ENCODE results near the gene NUP160. TPM values are rescaled to one million over a fixed set of nuclear protein-coding genes. Genes with fewer than 3 reads are reported as not detected.

NUP160 gene
- total and polyA plus RNA-seq, 10 of the 15 experiments (the other 5 are each of a cell fraction or from before 2014, with no cell fraction given), result 24.0 to 87.6 (median 54.6) TPM

GRCh38 chr11:47778878-47779483 is 69.2 kb downstream of the NUP160 start:
- in situ Hi-C loops (cut with MboI) (no loop called here), intact Hi-C loops (cut with micrococcal nuclease; ENCODE audit: unreplicated experiment) (no loop called here)
- 96% methylated on average over 7 of the region's 7 CpGs for WGBS (ENCODE audit: insufficient coverage, insufficient replicate concordance, low lambda C conversion rate, missing lambda C conversion rate)
- TF ChIP-seq POLR2A (IDR thresholded peaks at IDR 0.05; ENCODE audit: low read depth, low read length) (no peak), YBX1 (IDR thresholded peaks at IDR 0.05) (no peak), CHD1 (IDR thresholded peaks at IDR 0.05; ENCODE audit: low read depth, low read length) (no peak), E2F8 (IDR thresholded peaks at IDR 0.05; ENCODE audit: low read depth, partially characterized antibody) (no peak), SREBF1 (IDR thresholded peaks at IDR 0.05; ENCODE audit: low read length) (no peak), TAF1 (IDR thresholded peaks at IDR 0.05; ENCODE audit: borderline replicate concordance, low read depth, low read length) (no peak), IKZF1 (conservative IDR thresholded peaks at IDR 0.05) (no peak), MTA3 (IDR thresholded peaks at IDR 0.05; ENCODE audit: borderline replicate concordance, low read length) (no peak), STAT1 (conservative IDR thresholded peaks at IDR 0.05) (no peak), RUNX3 (IDR thresholded peaks at IDR 0.05; ENCODE audit: low read length) (no peak), ATF7 (IDR thresholded peaks at IDR 0.05; ENCODE audit: low read depth) (no peak), NRF1 (conservative IDR thresholded peaks at IDR 0.05; ENCODE audit: low read depth, low read length) (no peak), ZBTB40 (IDR thresholded peaks at IDR 0.05; ENCODE audit: borderline replicate concordance) (no peak), SIN3A (IDR thresholded peaks at IDR 0.05; ENCODE audit: low read depth, low read length) (no peak)
- H3K4me3 ChIP-seq, result no peak overlapping the region
- SMC1A ChIA-PET (ENCODE audit: uncharacterized antibody, unreplicated experiment), result interaction anchor here (1.1 to 1.8 kb wide), 4 partner anchors 13 to 333 kb away, joined by 3 to 6 read pairs (median 4); no protein-coding TSS in a partner anchor
- no peaks in the 10 kb centered on the region for H4K20me1 ChIP-seq (ENCODE audit: control insufficient read depth, insufficient read depth)
- no peaks in the 10 kb centered on the region for H3K4me1 ChIP-seq (ENCODE audit: control insufficient read depth, insufficient read depth, low read length)
- H3K9me3 ChIP-seq (replicated peaks; ENCODE audit: control insufficient read depth, insufficient read depth, low read length), result no peaks in the 10 kb centered on the region
- H3K79me2 ChIP-seq (ENCODE audit: control insufficient read depth, insufficient read depth, low read length), result no peaks in the 10 kb centered on the region
- no peak overlapping the region for H3K27ac ChIP-seq (ENCODE audit: control insufficient read depth, insufficient read depth)
- RAD21 ChIA-PET (ENCODE audit: unreplicated experiment), result no interaction called here
- BruUV-seq (replicated peaks), result no TSS peak
- POLR2A ChIA-PET, result no interaction called here
- H3K9ac ChIP-seq (ENCODE audit: control insufficient read depth, insufficient read depth, low read length), result no peak overlapping the region
- H2AFZ ChIP-seq (ENCODE audit: control insufficient read depth, low read depth, low read length), result no peak overlapping the region
- CTCF ChIA-PET, result interaction anchor here (0.7 to 1.0 kb wide), 3 partner anchors 11 to 74 kb away, joined by 3 to 4 read pairs (median 3); no protein-coding TSS in a partner anchor
- peaks cover 10 to 23% of the 10 kb centered on the region in 2 experiments for H3K36me3 ChIP-seq (ENCODE audit: control insufficient read depth in 2 of 2, insufficient read depth in 2 of 2, low read length in 1 of 2)
- DNase-seq (ENCODE audit: low read depth, low spot score), result no peak
- ATAC-seq, result no peak
- no peak overlapping the region for H3K4me2 ChIP-seq (ENCODE audit: control insufficient read depth, insufficient read depth)
- no peaks in the 10 kb centered on the region for H3K27me3 ChIP-seq (replicated peaks in 1 of 2; ENCODE audit: control insufficient read depth in 2 of 2, insufficient read depth in 2 of 2, low read length in 1 of 2)
- FAIRE-seq, result no peak

All from GM12878 (cell line).